KOPT-K1 (cell line): Measurements from ENCODE around the gene ZNF626.
"Not testable (repeated sequence)": the region's sequence is repeated elsewhere in the genome, so short reads cannot be mapped to it uniquely, and the experiment has no call there.

Source experiments
- H3K27ac ChIP-seq: fragments of 200-600 bp; sonication (generic); 2 replicates; pipeline ENCODE4 v1.5.1; 2016; ENCODE audit warnings: antibody characterized with exemption, mild to moderate bottlenecking, low read depth, low read length; ENCODE audit not compliant: poor library complexity, severe bottlenecking
- H3K36me3 ChIP-seq: fragments of 200-600 bp; sonication (generic); 2 replicates; pipeline ENCODE4 v1.5.1; 2017; ENCODE audit warnings: antibody characterized with exemption, mild to moderate bottlenecking, low read length, moderate library complexity; ENCODE audit not compliant: insufficient read depth
- H3K9me3 ChIP-seq: fragments of 200-600 bp; sonication (generic); 2 replicates; pipeline ENCODE4 v1.5.1; 2017; ENCODE audit warnings: antibody characterized with exemption, low read length, mild to moderate bottlenecking; ENCODE audit not compliant: insufficient read depth, poor library complexity, severe bottlenecking

Gene ZNF626

GRCh38 chr19:20661150-20661819, at the start of gene ZNF626:
Gene ZNF626 (minus strand): TSS chr19:20661571. CDS start chr19:20661446, 125 bp downstream.
- Histone ChIP-seq H3K9me3 (peaks cover 31% of the 10 kb centered on the region), H3K27ac (no peak within 1 kb of the TSS), H3K36me3 (no peaks in the 10 kb centered on the region)

GRCh38 chr19:20669263-20669662, 7.9 kb upstream of the ZNF626 start:
- Histone ChIP-seq H3K9me3 (peaks cover 12% of the 10 kb centered on the region), H3K36me3 (no peaks in the 10 kb centered on the region), H3K27ac (no peak overlapping the region)

GRCh38 chr19:20667281-20667680, 5.9 kb upstream of the ZNF626 start:
- Histone ChIP-seq H3K27ac (no peak overlapping the region), H3K9me3 (peaks cover 17% of the 10 kb centered on the region), H3K36me3 (no peaks in the 10 kb centered on the region)

GRCh38 chr19:20664901-20665781, 3.8 kb upstream of the ZNF626 start:
- H3K27ac ChIP-seq = no peak overlapping the region
- peaks cover 25% of the 10 kb centered on the region for H3K9me3 ChIP-seq
- H3K36me3 ChIP-seq = no peaks in the 10 kb centered on the region

- H3K27ac ChIP-seq, H3K36me3 ChIP-seq: not testable (repeated sequence)
- H3K9me3 ChIP-seq = peaks cover 31% of the 10 kb centered on the region
These were observed 3.1 kb upstream of the ZNF626 start for GRCh38 chr19:20664475-20664874.

GRCh38 chr19:20662421-20663105, 1.2 kb upstream of the ZNF626 start:
- Histone ChIP-seq H3K9me3 (peaks cover 31% of the 10 kb centered on the region), H3K27ac (no peak overlapping the region), H3K36me3 (no peaks in the 10 kb centered on the region)

- Histone ChIP-seq H3K9me3 (peaks cover 30% of the 10 kb centered on the region), H3K36me3 (no peaks in the 10 kb centered on the region), H3K27ac (no peak overlapping the region)
These were observed 764 bp downstream of the ZNF626 start for GRCh38 chr19:20660473-20661140.

GRCh38 chr19:20640545-20640944, 20.8 kb downstream of the ZNF626 start:
- Histone ChIP-seq H3K36me3 (no peaks in the 10 kb centered on the region), H3K27ac (no peak overlapping the region), H3K9me3 (peaks cover 4% of the 10 kb centered on the region)

GRCh38 chr19:20640023-20640422, 21.3 kb downstream of the ZNF626 start:
- H3K27ac ChIP-seq = no peak overlapping the region
- no peaks in the 10 kb centered on the region for H3K36me3 ChIP-seq
- peaks cover 4% of the 10 kb centered on the region for H3K9me3 ChIP-seq

GRCh38 chr19:20624560-20624959, 36.8 kb downstream of the ZNF626 start:
- not testable (repeated sequence) for H3K27ac ChIP-seq, H3K36me3 ChIP-seq
- H3K9me3 ChIP-seq = peaks cover 31% of the 10 kb centered on the region

GRCh38 chr19:20616071-20616470, 45.3 kb downstream of the ZNF626 start:
- Histone ChIP-seq H3K9me3 (peaks cover 5% of the 10 kb centered on the region), H3K27ac (no peak overlapping the region), H3K36me3 (no peaks in the 10 kb centered on the region)

- not testable (repeated sequence) for H3K36me3 ChIP-seq, H3K9me3 ChIP-seq, H3K27ac ChIP-seq
These were observed 46.4 kb downstream of the ZNF626 start for GRCh38 chr19:20614971-20615370.

- H3K27ac ChIP-seq = no peak overlapping the region
- H3K9me3 ChIP-seq = peaks cover 16% of the 10 kb centered on the region
These were observed 48.6 kb downstream of the ZNF626 start for GRCh38 chr19:20612711-20613316.

GRCh38 chr19:20611866-20612265, 49.5 kb downstream of the ZNF626 start:
- no peak overlapping the region for H3K27ac ChIP-seq
- no peaks in the 10 kb centered on the region for H3K36me3 ChIP-seq
- peaks cover 17% of the 10 kb centered on the region for H3K9me3 ChIP-seq

More at GRCh38 chr19:20612711-20613316, 48.6 kb downstream of the ZNF626 start:
- H3K36me3 ChIP-seq = no peaks in the 10 kb centered on the region
